Measurements from ENCODE around the gene NTM.

The NTM gene

DNA sequence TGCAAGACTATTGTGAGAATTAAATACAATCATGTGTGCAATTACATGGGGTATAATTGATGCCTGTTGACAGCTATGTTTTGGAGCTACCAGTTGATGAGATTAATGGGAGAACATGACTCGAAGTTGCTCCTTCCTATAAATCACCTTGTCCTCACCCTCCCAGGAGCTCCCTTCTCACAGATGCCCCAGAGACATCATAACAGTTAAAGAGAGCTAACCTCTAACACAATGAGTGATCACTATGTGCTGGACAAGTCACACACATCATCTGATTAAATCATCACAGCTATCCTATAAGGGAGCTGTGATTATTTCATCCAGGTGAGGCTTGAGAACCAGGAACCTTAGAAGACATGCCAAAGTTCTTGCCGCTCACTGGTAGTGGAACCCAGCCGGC lies 394.2 kb downstream of the NTM start:
- no peak for DNase-seq (ENCODE audit: low read depth, low spot score)

DNA sequence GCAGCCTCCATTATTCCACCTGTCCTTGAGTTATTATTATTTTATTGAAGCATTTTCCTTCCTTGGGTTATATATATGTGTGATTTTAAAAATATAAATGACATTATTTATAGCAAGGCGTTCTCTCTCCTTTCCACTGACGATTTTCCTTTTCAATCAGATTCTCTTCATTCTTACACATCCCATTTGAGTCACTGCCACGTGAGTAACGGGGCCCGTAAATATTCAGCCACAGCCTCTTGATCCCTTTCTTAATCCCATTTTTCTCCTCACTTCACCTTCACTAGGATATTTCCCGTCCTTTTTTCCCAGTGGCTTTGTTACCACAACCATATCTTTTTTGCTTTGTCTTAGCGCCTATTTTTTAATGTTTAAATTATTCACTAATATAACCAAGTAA lies 396.2 kb downstream of the NTM start:
- DNase-seq (ENCODE audit: low read depth, low spot score) = no peak

DNA sequence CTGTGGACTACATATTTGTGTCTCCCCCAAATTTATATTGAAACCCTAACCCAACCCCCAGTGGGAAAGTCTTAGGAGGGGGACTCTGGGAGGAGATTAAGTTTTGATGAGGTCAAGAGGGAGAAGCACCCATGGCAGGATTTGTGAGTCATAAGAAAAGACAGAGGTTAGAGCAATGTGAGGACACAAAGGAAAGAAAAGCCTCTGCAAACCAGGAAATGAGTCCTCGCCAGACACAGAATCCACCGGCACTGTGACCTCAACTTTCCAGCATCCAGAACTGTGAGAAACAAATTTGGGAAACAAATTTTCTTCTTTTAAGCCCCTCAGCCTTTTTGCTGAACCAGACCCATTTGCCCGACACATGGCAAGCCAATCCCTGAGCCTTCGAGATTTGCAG lies 397.0 kb downstream of the NTM start:
- DNase-seq (ENCODE audit: low read depth, low spot score) = no peak

- no peak for DNase-seq (ENCODE audit: low read depth, low spot score)
These were observed 400.4 kb downstream of the NTM start for GRCh38 chr11:131770801-131771200.

DNA sequence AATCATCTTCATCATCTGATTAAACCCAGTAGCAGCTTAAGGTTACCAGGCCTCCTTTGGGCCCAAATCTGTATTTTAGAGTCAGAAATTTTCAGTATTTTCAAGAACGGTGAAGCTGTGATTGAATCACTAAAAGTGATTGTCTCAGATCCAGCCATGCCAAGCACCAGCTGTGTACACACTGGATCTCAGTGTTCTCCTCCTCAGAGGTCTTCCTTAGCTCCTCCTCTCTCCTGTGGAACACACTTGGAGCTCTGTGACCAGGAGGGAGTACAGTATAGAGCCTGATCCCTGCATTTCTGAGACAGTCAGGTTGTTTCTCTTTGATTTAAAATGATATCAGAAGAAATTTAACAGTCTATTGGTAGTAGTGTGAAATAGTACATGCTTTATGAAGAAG lies 401.1 kb downstream of the NTM start:
- no peak for DNase-seq (ENCODE audit: low read depth, low spot score)

DNA sequence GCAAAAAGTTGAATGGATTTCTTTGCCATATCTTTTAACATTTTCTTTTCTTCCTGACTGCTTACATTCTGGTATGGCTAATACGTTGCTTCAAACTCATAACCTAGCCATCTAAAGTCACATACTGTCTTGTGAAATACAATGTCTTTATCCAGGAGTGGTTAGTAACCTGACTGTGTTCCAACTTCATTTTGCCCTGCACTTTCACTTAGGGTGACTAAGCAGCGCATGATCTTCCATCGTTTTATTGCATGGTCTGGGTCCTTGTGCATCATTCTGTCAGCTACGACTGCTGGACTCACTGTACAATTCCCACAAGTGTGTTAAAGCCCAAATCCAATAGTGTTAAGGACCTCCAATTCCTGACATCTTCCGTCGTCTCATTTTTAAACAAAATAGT lies 403.2 kb downstream of the NTM start:
- DNase-seq (ENCODE audit: low read depth, low spot score) = no peak

DNA sequence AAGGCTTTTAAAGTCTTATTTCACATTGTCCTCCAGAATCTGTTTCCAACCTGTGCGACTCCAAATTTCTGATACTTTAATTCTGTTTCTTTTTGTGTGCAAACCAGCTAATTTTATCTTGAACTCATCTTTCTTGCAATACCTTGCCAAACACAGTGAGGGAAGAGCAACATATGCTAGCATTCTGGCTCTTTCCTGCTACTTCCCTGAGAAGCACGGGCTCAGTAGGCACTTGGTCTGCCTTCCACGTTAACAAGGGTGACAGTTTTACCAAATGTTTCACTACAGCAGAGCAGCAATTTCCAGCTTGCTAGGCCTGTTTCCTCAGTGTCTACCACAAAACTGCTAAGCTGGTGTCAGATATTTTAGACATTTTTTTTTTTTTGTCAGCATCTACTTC lies 405.8 kb downstream of the NTM start:
- DNase-seq (ENCODE audit: low read depth, low spot score) = no peak

GRCh38 chr11:131785801-131786200 lies 415.4 kb downstream of the NTM start:
- DNase-seq (ENCODE audit: low read depth, low spot score) = no peak

GRCh38 chr11:131787119-131787518 lies 416.7 kb downstream of the NTM start:
- DNase-seq (ENCODE audit: low read depth, low spot score) = no peak

- DNase-seq (ENCODE audit: low read depth, low spot score) = no peak
These were observed 420.2 kb downstream of the NTM start for GRCh38 chr11:131790586-131790985.

DNA sequence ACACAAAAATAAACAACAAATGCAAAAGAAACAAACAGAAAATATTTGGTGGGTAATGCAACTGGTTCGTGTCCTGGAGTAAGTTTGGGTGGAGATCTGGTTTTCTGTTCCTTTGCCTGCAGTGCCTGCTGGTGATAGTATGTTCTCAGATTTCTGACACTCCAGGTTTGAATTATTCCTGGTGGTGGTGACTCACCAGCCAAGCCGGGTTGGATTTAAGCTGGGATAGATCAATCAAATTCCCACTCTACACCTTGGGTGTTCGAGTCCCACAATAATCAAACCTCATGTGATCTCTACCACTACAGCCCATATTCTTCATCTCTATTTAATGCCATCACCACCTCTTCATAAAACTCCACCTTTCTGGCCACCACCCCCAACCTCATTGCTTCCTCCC lies 421.8 kb downstream of the NTM start:
- no peak for DNase-seq (ENCODE audit: low read depth, low spot score)

GRCh38 chr11:131796089-131796488 lies 425.7 kb downstream of the NTM start:
- no peak for DNase-seq (ENCODE audit: low read depth, low spot score)

DNA sequence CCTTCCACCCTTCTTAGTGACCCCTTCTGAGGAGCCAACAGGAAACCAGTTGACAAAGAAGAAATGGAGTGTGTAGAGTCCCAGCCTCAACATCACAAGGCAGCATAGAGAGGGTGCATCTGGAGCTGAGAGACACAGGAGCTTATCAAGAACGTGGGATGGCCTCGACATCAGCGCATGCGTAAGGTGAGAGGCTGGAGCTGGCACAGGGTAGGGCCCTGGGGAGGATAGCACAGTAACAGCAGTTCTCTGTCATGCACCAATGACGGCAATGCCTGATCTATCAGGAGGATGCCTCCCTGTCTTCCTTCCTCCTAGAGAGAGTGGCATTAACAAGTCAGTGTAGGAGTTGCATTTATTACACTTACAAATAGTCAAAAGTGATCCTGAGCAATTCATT lies 426.1 kb downstream of the NTM start:
- no peak for DNase-seq (ENCODE audit: low read depth, low spot score)

- DNase-seq (ENCODE audit: low read depth, low spot score) = no peak
These were observed 430.0 kb downstream of the NTM start for GRCh38 chr11:131800452-131800851.

GRCh38 chr11:131802440-131803115 lies 432.2 kb downstream of the NTM start:
- DNase-seq (ENCODE audit: low read depth, low spot score) = no peak

- DNase-seq (ENCODE audit: low read depth, low spot score) = no peak
These were observed 437.5 kb downstream of the NTM start for GRCh38 chr11:131807876-131808275.

GRCh38 chr11:131808470-131808869 lies 438.1 kb downstream of the NTM start:
- no peak for DNase-seq (ENCODE audit: low read depth, low spot score)

- DNase-seq (ENCODE audit: low read depth, low spot score) = no peak
These were observed 438.9 kb downstream of the NTM start for GRCh38 chr11:131809203-131809918.

DNA sequence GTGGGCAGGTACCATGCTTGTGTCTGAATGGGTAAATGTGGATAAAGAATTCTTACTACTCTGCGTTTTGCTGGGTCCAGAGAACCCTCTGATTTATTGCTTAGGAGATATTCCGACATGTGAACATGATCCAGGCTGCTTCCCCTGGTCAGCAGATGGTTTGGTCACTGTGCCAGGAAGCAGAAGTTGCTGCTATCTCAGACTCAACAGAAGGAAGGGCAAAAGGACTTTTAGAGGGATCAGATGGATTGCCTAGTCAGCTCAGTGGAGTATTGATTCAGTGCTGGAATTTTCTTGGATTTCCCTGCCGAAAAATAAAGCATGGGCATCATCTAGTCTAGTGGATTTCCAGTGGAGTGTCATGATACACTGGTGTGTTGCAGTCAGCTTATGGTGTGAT lies 440.1 kb downstream of the NTM start:
- DNase-seq (ENCODE audit: low read depth, low spot score) = no peak

DNA sequence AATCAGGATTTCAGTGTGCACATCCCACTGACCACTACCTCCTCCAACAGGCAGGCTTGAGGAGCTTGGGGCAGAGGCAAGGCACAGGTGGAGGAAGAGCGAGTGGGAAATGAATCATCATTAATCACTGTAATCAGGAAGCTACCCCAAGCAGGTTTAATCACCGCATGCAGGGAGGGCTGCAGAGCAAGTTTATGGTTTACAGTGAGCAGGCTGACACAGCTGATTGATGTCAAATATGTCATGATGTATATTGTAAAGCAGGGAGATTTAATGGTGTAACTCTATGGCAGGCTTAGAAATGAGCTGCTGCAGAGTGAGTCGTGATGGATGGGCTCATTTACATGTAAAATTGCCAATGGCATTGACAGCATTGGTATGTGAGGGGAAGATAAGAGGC lies 441.0 kb downstream of the NTM start:
- DNase-seq (ENCODE audit: low read depth, low spot score) = no peak

- no peak for DNase-seq (ENCODE audit: low read depth, low spot score)
These were observed 443.7 kb downstream of the NTM start for GRCh38 chr11:131814108-131814507.

GRCh38 chr11:131815590-131815989 lies 445.2 kb downstream of the NTM start:
- no peak for DNase-seq (ENCODE audit: low read depth, low spot score)

GRCh38 chr11:131816051-131816450 lies 445.6 kb downstream of the NTM start:
- no peak for DNase-seq (ENCODE audit: low read depth, low spot score)

Measured in iPS DF 19.7 (cell line).